PC-3 (cell line): ENCODE data around the gene RABGAP1L.

Experiments used
- EZH2 ChIP-seq: fragments of 300-600 bp; sonication (generic); IDR thresholded peaks from one replicate; pipeline ENCODE4 v1.6.1; 2017; ENCODE audit warnings: antibody characterized with exemption, mild to moderate bottlenecking, low read length; ENCODE audit not compliant: unreplicated experiment
- TF ChIP-seq, protein P1 (sequence below): fragments of 300-600 bp; sonication (generic); conservative IDR thresholded peaks from 2 replicates; pipeline ENCODE4 v1.5.1; 2017; ENCODE audit warnings: antibody characterized with exemption, low read depth, mild to moderate bottlenecking, low read length

DNA sequence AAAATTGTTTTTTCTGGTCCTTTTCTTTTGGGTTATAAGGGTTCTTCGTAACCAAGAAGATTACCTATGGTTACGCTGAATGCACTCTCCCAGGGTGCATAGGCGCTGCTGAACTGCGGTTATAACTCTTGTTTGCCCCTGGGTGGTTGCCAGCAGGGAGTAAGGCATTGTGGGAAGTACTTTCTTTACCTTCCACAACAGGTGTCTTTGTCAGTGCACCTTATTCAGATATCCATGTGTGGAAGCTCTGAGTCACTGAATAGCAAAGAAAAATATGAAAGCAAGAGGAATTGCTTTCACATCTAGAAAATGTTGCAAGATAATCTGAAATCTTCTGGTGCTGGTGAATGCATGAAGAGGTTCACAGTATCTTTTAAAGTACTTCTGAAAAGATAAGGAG lies 716.0 kb downstream of the RABGAP1L start:
- TF ChIP-seq EZH2: no peak
- TF ChIP-seq, protein P1, sequence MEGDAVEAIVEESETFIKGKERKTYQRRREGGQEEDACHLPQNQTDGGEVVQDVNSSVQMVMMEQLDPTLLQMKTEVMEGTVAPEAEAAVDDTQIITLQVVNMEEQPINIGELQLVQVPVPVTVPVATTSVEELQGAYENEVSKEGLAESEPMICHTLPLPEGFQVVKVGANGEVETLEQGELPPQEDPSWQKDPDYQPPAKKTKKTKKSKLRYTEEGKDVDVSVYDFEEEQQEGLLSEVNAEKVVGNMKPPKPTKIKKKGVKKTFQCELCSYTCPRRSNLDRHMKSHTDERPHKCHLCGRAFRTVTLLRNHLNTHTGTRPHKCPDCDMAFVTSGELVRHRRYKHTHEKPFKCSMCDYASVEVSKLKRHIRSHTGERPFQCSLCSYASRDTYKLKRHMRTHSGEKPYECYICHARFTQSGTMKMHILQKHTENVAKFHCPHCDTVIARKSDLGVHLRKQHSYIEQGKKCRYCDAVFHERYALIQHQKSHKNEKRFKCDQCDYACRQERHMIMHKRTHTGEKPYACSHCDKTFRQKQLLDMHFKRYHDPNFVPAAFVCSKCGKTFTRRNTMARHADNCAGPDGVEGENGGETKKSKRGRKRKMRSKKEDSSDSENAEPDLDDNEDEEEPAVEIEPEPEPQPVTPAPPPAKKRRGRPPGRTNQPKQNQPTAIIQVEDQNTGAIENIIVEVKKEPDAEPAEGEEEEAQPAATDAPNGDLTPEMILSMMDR: no peak
